CD4-positive, alpha-beta T cell treated with Interleukin-6 at 100 ng/mL for 8 hours (primary cell): ENCODE measurements around the gene FMO3.

ENCODE experiments used
- DNase-seq: peaks from one replicate; pipeline ENCODE4 v3.0.0-alpha.2; 2020; ENCODE audit warnings: mixed read lengths, low spot score

Gene FMO3

DNA sequence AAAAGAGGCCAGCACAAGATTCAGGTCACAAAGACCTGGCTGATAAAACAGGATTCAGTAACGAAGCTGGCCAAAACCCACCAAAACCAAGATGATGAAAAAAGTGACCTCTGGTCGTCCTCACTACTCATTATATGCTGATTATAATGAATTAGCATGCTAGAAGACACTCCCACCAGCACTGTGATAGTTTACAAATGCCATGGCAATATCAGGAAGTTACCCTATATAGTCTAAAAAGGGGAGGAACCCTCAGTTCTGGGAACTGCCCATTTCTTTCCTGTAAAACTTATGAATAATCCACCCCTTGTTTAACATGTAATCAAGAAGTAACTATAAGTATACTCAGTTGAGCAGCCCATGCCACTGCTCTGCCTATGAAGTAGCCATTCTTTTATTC lies 68.4 kb downstream of the FMO3 start:
- no peak for DNase-seq

DNA sequence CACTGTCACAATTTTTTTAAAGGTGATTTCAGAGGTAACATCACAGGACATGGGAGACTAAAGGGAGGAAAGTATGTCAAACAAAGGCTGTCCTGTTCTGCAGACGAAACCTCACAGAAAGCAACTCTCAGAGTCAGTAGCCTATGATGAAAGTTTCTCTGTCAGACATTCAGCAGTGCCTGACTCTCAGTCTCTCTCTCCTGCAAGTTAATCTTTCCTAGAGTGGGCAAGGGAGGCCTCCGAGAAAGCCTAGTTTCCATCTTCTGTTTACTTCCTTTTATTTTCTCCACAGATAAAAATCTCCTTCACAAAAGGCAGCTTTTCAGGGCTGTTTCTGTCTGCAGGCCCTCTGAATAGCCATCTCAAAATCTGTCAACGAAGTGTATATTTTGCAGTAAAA lies 69.5 kb downstream of the FMO3 start:
- no peak for DNase-seq

GRCh38 chr1:171160639-171161354 lies 70.1 kb downstream of the FMO3 start:
- DNase-seq: no peak

DNA sequence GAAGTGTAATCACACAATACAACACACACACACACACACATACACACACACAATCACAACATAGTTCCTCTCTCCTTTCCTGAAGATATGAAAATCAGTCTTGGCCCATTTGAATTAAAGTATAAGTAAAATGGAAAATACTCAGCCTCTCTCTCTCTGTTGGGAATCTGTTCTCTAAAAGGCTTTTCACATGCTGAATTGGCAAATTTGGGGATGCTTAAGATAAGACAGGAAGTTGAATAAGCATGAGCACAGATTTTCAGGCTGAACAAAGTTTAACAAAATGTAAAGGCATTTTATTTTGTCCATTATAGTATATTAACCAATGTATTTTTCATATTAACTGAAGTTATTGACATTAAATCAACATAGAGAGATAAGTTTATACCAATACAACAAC lies 70.7 kb downstream of the FMO3 start:
- no peak for DNase-seq

DNA sequence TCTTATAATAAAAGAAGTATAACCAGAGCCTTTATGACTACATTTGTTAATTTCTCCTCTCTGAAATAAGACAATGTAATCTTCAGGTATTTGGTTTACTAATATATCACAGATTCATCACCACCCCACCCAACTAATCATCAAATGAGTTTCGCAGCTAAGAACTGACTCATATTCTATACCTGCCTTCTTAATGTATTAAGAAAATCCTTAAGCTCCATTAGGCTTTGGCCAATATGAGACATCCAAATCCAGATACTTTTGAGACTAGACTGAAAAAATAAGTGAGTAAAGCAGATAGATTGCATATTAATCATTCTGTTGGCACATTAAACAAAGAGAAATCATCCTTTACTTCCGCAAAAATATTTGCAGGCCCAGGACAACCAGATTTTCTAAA lies 75.7 kb downstream of the FMO3 start:
- DNase-seq: no peak
